Duodenal mucosa (tissue), 2 donors: ENCODE measurements around the gene ASB7.
"Not testable (repeated sequence)": the region's sequence is repeated elsewhere in the genome, so short reads cannot be mapped to it uniquely, and the experiment has no call there.

ENCODE experiments used
- H3K27ac ChIP-seq: one replicate; pipeline ENCODE4 v1.7.0; 2013; ENCODE audit warnings: low read depth, low read length
- H3K27me3 ChIP-seq, 2 donors: one replicate each; pipeline ENCODE4 v1.7.0; 2013; ENCODE audit warnings: low read length in 2 of 2, control low read depth in 1 of 2; ENCODE audit not compliant: insufficient read depth in 2 of 2, control insufficient read depth in 1 of 2
- H3K36me3 ChIP-seq, 2 donors: one replicate each; pipeline ENCODE4 v1.7.0; 2013; ENCODE audit warnings: low read length in 2 of 2, control low read depth in 1 of 2; ENCODE audit not compliant: insufficient read depth in 2 of 2, control insufficient read depth in 1 of 2
- H3K4me1 ChIP-seq, 2 donors: one replicate each; pipeline ENCODE4 v1.7.0; 2013; ENCODE audit warnings: low read length in 2 of 2, control low read depth in 1 of 2; ENCODE audit not compliant: insufficient read depth in 2 of 2, control insufficient read depth in 1 of 2
- H3K4me3 ChIP-seq, 2 donors: one replicate each; pipeline ENCODE4 v1.7.0; 2013; ENCODE audit warnings: low read length in 2 of 2, low read depth in 1 of 2
- H3K9ac ChIP-seq, 2 donors: one replicate each; pipeline ENCODE4 v1.7.0; 2013; ENCODE audit warnings: low read length in 2 of 2, low read depth in 1 of 2
- H3K9me3 ChIP-seq, 2 donors: one replicate each; pipeline ENCODE4 v1.7.0; 2013; ENCODE audit warnings: low read length in 2 of 2, control low read depth in 1 of 2; ENCODE audit not compliant: control insufficient read depth in 1 of 2

The ASB7 gene

GRCh38 chr15:100570735-100571313 is 31.6 kb upstream of the ASB7 start:
- no peak overlapping the region for H3K9ac ChIP-seq
- H3K4me1 ChIP-seq = no peaks in the 10 kb centered on the region
- H3K9me3 ChIP-seq = no peaks in the 10 kb centered on the region
- H3K27ac ChIP-seq = no peak overlapping the region
- H3K36me3 ChIP-seq = peaks cover 17 to 30% of the 10 kb centered on the region in 2 donors
- H3K27me3 ChIP-seq = no peaks in the 10 kb centered on the region
- H3K4me3 ChIP-seq = no peak overlapping the region

- Histone ChIP-seq H3K9ac (no peak overlapping the region), H3K27ac (no peak overlapping the region), H3K9me3 (no peaks in the 10 kb centered on the region), H3K4me1 (no peaks in the 10 kb centered on the region), H3K4me3 (no peak overlapping the region), H3K36me3 (peaks cover 17 to 30% of the 10 kb centered on the region in 2 donors), H3K27me3 (no peaks in the 10 kb centered on the region)
These were observed 30.7 kb upstream of the ASB7 start for GRCh38 chr15:100571592-100572167.

GRCh38 chr15:100572362-100572983 is 29.9 kb upstream of the ASB7 start:
- no peaks in the 10 kb centered on the region for H3K27me3 ChIP-seq
- no peak overlapping the region for H3K4me3 ChIP-seq
- no peak overlapping the region for H3K27ac ChIP-seq
- no peak overlapping the region for H3K9ac ChIP-seq
- H3K4me1 ChIP-seq = no peaks in the 10 kb centered on the region
- H3K36me3 ChIP-seq = peaks cover 17 to 30% of the 10 kb centered on the region in 2 donors
- H3K9me3 ChIP-seq = no peaks in the 10 kb centered on the region

- Histone ChIP-seq H3K4me1 (no peaks in the 10 kb centered on the region), H3K9me3 (no peaks in the 10 kb centered on the region), H3K9ac (no peak overlapping the region), H3K27ac (no peak overlapping the region), H3K4me3 (no peak overlapping the region), H3K36me3 (peaks cover 17 to 28% of the 10 kb centered on the region in 2 donors), H3K27me3 (no peaks in the 10 kb centered on the region)
These were observed 28.9 kb upstream of the ASB7 start for GRCh38 chr15:100573526-100573925.

DNA sequence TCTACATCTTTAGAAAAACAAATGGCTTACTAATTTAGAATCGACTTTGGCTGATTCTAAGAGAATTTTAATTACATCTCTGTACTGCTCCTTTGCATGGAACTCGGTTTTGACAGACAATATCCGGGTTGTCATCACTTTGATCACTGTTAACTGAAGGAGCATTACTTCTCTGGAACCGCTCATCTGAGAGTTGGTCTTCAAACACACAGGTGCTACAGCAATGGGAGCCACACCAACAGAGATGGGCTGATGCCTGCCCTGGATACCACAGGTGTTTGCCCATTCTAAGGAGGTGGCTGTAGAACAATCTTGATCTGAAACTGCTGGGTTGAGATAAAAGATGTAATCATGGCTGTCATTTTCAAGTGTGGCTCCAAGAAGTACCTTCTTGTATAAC is 22.0 kb upstream of the ASB7 start:
- Histone ChIP-seq H3K27ac (no peak overlapping the region), H3K36me3 (no peaks in the 10 kb centered on the region), H3K4me3 (no peak overlapping the region), H3K9me3 (no peaks in the 10 kb centered on the region), H3K27me3 (no peaks in the 10 kb centered on the region), H3K9ac (no peak overlapping the region), H3K4me1 (no peaks in the 10 kb centered on the region)

DNA sequence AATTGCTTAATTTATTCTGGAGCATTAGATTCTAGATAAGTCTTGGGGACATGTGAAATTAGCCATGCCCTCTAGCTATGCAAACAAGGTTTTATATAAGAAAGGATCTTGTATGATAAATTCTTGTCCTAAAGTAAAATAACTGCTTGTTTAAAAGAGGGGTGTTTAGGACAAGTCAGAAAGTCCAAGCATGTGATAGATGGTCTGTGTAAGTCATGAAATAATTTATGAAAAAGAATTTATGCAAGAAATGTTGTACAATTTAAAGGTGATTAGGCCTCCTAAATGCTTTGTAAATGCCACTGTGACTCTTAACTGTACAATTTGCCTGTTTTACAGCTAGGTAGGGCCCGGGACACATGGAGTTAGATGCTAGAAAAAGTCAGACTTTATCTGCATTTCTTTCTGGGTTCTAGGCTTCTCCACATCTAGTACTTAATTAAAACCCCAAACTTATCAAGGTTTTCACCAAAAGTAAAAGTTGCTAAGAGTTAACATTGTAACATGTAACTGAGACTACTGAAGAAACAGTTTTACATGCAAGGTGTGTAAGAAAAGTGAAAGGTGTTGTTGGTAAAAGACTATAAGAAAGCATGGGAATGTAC is 13.6 kb upstream of the ASB7 start:
- Histone ChIP-seq H3K9ac (no peak overlapping the region), H3K4me3 (no peak overlapping the region), H3K9me3 (peaks cover 9 to 16% of the 10 kb centered on the region in 2 donors), H3K27me3 (no peaks in the 10 kb centered on the region), H3K4me1 (no peaks in the 10 kb centered on the region), H3K36me3 (no peaks in the 10 kb centered on the region), H3K27ac (no peak overlapping the region)

DNA sequence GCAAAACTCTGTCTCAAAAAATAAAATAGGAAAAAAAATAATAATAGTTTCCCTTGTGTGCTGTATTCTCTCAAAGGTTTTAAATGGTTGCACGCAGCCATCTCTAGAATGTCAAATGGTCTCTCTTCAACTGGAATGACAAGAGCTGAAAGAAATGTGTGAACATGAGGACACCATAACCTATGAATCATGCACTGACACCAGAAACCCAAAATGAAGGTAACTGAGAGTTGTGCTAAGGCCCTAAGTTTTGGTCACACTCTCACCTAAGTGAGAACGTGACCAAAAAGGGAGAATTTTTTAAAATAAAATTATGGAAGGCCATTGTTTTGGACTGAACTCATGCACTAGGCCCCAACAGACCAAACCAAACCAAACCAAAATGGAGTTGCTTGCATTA is 11.2 kb upstream of the ASB7 start:
- H3K27ac ChIP-seq, H3K27me3 ChIP-seq, H3K4me1 ChIP-seq, H3K4me3 ChIP-seq, H3K36me3 ChIP-seq, H3K9ac ChIP-seq: not testable (repeated sequence)
- peaks cover 9 to 16% of the 10 kb centered on the region in 2 donors for H3K9me3 ChIP-seq

DNA sequence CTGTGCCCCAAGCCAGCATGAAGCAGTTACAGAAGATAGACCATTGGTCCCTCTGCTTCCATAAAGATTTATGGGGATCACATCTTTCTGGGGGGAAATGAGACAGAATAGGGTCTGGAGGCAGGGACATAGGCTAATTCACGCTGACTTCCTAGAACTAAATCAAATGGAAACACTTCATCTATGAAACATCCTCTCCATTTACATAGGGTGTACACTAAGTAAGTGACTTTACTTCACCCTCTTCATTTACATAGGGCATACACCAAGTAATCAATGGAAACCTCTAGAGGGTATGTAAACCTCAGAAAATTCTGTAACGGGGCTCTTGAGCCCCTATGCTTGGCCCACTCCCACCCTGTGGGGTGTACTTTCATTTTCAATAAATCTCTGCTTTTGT is 10.6 kb upstream of the ASB7 start:
- no peak overlapping the region for H3K27ac ChIP-seq
- H3K9ac ChIP-seq = no peak overlapping the region
- H3K9me3 ChIP-seq = peaks cover 9 to 16% of the 10 kb centered on the region in 2 donors
- no peak overlapping the region for H3K4me3 ChIP-seq
- H3K36me3 ChIP-seq = no peaks in the 10 kb centered on the region
- H3K27me3 ChIP-seq = no peaks in the 10 kb centered on the region
- H3K4me1 ChIP-seq = no peaks in the 10 kb centered on the region

DNA sequence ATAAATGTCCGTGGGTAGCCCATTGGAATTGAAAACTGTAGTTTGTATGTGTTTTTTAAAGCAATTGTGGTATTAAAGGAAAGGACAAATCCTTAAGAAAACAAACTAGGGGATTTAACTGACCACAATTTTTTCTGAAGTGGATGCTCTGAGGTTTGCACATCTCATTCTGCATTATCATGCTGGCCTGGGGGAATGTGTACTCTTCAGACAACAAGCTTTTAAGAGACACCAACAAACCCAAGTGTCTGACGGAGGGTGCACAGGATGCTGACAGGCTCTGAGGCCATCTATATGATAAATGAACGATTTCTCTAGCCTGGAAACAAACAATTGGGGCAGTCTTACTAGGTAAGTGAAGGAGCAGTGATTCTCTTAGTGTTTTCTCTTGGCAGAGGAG is 9.5 kb upstream of the ASB7 start:
- no peaks in the 10 kb centered on the region for H3K36me3 ChIP-seq
- H3K9ac ChIP-seq = no peak overlapping the region
- H3K4me1 ChIP-seq = no peaks in the 10 kb centered on the region
- no peak overlapping the region for H3K27ac ChIP-seq
- no peak overlapping the region for H3K4me3 ChIP-seq
- peaks cover 9 to 16% of the 10 kb centered on the region in 2 donors for H3K9me3 ChIP-seq
- no peaks in the 10 kb centered on the region for H3K27me3 ChIP-seq

DNA sequence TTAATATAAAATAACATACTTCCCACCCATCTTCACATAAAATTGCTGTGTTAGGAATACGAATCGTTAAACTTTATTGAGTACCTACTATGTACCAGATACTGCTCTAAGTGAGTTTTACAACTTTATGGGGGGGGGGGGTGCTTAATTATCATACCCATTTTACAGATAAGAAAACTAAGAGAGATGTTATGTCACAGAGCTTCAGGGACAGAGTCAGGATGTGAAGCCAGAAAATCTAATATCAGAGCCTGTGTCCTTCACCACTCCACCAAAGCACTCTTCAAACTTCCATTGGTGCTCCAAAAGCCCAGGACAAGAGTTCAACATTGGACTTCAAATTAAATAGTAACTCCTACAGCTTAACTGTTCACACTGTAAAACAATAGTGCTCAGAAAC is 9.0 kb upstream of the ASB7 start:
- Histone ChIP-seq H3K36me3 (no peaks in the 10 kb centered on the region), H3K27me3 (no peaks in the 10 kb centered on the region), H3K9ac (no peak overlapping the region), H3K9me3 (peaks cover 8 to 16% of the 10 kb centered on the region in 2 donors), H3K4me1 (no peaks in the 10 kb centered on the region), H3K4me3 (no peak overlapping the region), H3K27ac (no peak overlapping the region)
